HG03342 (cell line): ENCODE results near the gene GREB1.
"Not testable (repeated sequence)": the region's sequence is repeated elsewhere in the genome, so short reads cannot be mapped to it uniquely, and the experiment has no call there.

Experiments used
- ATAC-seq: cut with Tn5 transposase; IDR thresholded peaks from one replicate; pipeline ENCODE4 v1.9.1; 2021; ENCODE audit warnings: mild to moderate bottlenecking, moderate library complexity; ENCODE audit not compliant: unreplicated experiment

GREB1 gene

GRCh38 chr2:11658208-11659114 is 124.6 kb downstream of the GREB1 start:
- ATAC-seq: no peak

DNA sequence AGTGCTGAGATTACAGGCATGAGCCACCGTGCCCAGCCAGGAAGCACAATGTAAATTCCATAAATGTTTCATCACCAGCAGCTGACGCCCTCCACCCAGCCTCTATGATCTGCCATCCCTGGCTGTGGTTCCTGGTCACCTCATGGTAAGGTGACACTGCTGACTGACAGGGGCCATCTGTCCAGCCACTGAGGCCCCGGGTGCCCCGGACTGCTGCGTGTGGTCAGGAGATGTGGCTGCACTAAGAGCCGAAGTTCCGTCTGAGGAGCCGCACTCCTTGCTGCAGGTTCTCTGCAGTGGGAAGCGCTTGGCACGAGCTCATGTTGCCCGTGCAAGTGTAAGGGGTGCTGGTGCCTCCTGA is 125.2 kb downstream of the GREB1 start:
- no peak for ATAC-seq

DNA sequence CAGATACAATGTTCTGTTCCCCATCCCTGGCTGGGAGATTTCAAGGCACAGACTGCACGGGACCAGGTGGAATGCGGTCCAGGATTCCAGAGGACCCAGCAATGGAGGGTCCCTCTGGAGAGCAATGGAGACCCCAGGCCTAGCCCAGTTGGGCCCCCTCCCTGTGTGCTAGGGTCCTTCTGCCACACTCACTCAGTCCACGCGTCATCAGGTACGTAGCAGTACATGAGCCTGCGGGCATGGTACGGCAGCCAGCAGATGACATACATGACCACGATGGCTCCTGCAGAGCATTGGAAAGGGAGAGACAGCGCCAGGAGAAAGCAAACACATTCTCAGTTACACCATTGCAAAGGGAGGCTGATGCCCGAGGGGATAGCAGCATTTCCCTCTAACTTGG is 126.0 kb downstream of the GREB1 start:
- no peak for ATAC-seq

- not testable (repeated sequence) for ATAC-seq
These were observed 126.6 kb downstream of the GREB1 start for GRCh38 chr2:11660396-11660795.

- ATAC-seq: no peak
These were observed 128.1 kb downstream of the GREB1 start for GRCh38 chr2:11661891-11662435.

DNA sequence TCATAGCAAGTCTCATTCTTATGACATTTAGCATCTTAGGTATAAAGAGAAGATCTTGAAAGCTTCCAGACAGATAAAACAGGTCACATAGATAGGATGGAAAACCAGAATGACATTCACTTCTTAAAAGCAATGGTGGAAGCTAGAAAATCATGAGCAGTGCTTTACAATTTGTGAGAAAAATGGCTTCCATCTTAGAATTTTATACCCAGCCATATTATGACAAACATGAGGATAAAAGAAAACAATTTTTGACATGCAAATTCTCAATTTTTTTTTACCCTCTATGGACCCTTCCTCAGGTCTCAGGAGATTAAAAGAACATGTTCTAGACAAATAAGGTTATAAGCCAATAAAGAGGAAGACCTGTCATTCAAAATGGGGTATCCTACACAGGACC is 129.0 kb downstream of the GREB1 start:
- ATAC-seq: no peak

DNA sequence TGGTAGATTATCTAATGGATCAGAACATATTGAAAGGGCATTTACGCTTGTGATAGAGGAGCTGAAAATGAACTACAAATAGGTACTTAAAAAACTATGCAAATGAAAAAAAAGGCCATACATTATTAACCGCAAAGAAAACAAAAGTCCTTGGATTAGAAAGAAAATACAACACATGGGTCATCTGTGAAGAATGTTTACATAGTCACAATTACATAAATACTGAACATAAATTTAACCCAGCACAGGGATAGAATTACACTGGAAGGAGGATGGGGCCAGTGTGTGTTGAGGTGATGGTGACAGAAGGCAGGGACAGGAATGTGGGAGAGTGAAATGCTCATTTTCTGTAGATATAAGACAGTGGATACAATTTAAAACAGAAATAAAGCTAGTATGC is 129.6 kb downstream of the GREB1 start:
- ATAC-seq: no peak

DNA sequence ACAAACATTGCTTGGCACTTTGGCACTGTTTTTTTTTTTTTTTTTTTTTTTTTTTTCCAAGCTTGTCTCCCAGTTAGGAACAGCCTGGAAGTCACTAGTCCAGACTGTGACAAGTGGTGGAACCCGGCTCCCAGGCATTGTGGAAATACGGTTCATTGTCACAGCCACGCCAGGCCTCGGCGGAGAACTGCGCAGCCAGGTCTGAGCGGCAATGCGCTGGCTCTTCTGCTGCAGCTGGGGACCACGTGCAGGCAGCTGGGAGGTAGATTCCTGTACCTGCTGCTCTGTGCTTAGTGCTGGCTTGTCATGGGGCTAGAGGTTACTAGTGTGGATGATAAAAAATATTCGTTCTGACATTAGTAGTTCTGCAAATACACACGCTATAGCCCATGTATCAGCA is 131.2 kb downstream of the GREB1 start:
- no peak for ATAC-seq

- ATAC-seq: no peak
These were observed 131.9 kb downstream of the GREB1 start for GRCh38 chr2:11665510-11666362.

DNA sequence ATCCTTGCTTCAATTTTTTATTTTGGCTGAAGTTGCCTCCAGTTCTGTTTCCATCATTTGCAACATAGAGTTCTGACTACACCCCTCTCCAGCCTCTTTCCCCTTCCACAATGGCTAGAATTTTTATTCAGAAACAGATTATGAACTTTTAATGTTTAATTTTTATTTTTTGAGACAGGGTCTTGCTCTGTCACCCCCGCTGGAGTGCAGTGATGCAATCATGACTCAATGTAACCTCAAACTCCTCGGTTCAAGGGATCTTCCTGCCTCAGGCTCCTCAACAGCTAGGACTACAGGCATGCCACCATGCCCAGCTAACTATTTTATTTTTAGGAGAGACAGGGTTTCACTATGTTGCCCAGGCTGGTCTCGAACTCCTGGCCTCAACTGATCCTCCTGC is 133.3 kb downstream of the GREB1 start:
- no peak for ATAC-seq

- no peak for ATAC-seq
These were observed 134.2 kb downstream of the GREB1 start for GRCh38 chr2:11667866-11668637.

DNA sequence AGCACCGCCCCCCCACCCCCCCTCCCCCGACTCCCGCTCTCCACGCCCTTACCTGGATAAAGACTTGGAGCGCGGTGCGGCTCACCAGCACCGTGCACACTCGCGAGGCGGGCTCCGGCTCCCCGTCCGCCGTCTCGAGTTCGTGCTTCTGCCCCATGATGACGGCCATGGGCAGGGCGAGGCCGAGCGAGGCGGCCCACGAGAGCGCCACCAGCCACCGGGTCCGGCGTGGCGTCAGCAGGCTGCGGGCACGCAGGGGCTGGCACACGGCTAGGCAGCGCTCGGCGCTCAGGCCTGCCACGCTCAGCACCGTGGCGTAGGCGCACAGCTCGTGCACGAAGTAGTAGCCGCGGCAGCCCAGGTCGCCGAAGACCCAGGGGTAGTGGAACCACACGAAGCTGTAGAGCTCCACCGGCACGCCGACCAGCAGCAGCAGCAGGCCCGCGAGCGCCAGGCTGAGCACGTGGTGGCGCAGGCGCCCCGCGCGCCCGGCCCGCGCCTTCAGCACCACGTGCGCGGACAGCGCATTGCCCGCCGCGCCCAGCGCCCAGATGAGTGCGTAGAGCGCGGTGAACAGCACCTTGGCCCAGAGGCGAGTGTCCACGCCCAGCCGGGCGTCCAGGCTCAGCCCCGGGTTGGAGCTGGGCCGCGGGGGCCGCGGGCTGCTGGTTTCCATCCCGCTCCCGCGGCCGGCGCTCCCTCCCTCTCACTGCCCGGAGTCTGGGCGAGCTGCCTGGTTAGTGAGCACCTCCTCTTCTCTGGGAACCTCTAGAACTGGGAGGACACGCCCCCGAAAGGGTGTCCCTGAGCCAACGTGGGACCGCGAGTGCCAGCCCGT is 135.8 kb downstream of the GREB1 start, which contains the start of gene NTSR2:
NTSR2 (minus strand) TSS at position 742 of the 838 bp plus-strand sequence; CDS start at position 676, 66 bp downstream.
- ATAC-seq: no peak

- no peak for ATAC-seq
These were observed 138.6 kb downstream of the GREB1 start for GRCh38 chr2:11672407-11672806.

GRCh38 chr2:11674983-11675382 is 141.1 kb downstream of the GREB1 start:
- ATAC-seq: no peak

DNA sequence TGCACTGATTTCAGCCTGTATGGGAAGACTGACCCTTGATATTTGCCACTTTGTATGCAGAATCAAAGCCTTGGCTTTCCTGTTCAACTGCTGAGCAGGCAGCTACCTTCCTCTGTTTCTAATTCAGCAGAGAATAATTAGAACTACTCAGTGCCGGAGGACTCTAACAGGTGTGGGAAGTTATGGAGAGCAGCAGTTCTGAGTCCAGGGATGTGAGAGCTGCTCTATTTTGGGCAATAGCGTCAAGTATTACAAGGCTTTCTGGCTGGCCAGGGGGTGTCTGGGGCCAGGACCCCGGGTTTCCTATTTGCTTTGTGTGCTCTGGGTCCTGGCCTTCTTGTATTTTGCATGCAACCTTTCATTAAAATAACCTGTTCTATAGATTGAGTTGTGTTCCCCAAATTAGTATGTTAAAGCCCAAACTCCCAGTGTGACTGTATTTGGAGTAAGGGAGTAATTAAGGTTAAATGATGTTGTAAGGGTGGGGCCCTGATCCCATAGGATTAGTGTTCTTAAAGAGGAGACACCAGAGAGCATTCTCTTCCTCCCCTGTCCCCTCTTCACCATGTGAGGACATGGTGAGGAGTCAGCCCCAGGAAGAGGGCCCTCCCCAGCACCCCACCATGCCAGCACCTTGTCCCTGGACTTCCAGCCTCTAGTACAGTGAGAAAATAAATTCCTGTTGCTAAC is 141.7 kb downstream of the GREB1 start:
- no peak for ATAC-seq

DNA sequence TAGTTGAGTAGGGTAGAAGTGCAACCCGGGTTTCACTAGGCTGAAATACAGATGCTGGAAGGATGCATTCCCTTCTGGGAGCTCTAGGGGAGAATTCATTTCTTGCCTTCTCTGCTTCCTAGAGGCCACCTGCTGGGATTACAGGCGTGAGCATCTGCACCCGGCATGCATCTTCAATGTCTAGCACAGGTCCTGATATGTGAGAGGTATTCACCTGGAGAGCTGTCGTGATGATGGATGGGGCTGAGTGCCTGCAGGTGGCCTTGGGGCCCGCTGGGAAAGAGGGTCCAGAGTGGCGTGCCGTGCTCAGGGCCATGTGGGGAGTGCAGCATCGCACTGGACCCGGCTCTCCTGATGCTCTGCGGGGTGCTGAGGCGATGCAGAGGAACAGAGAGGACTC is 142.8 kb downstream of the GREB1 start:
- ATAC-seq: no peak

DNA sequence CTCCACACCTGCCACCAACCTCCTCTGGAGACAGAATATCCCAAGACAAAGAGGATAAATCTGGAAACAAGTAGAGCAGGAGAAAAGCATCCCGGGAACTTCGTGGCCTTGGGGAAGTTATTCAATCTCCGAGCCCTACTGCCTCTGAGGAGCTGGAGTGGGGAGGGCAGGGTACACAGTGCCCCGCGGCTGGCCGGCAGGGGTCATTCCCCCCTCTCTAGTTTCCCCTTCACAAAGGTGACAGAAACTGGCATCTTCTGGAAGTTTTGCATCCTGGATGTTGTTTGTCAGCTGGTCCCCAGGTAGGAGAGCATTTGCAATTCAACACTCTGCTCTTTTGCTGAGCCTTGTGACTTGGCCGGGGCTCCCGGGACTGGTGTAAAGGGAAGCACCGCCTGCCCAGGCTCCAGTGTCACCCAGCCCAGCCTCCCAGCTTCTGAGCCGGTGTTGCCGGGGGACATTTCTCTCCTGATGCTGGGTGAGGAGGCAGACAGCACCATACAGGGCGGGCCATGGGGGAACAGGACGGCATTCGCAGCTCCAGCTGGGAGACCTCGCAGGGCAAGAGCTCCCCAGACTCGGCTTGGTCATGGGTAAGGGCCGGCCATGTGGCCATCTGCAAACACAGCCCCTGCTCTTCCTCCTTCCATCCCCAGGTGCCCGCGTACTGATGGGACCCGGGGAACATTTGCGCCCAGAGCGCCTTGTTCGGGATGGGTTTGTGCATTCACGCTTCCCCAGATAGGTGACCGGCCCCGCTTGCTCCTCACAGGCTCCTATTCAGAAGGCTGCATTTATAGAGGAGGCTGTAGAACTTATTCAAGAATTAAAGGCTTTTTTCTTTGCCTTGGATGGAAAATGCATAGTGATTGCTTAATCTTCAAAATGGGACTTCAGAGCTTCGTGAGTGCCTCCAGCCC is 143.6 kb downstream of the GREB1 start:
- ATAC-seq: no peak

GRCh38 chr2:11678306-11678960 is 144.6 kb downstream of the GREB1 start:
- ATAC-seq: no peak
